LHCN-M2 (cell line): Measurements from ENCODE around the gene PMAIP1. TPM values are rescaled to one million over a fixed set of nuclear protein-coding genes. Genes with fewer than 3 reads are reported as not detected.

Source experiments
- DNase-seq: peaks from one replicate; pipeline ENCODE4 v3.0.0-alpha.2; 2012; ENCODE audit warnings: low read depth
- total RNA-seq: library from RNA; depleted of rRNA; stranded (reverse); fragments of >200 nt; gene quantifications from 2 replicates; pipeline ENCODE4 v1.2.3, GENCODE V29; 2014; rRNA removed

The PMAIP1 gene
- total RNA-seq, 1 experiment from 2014 or later, result 20.3 TPM

DNA sequence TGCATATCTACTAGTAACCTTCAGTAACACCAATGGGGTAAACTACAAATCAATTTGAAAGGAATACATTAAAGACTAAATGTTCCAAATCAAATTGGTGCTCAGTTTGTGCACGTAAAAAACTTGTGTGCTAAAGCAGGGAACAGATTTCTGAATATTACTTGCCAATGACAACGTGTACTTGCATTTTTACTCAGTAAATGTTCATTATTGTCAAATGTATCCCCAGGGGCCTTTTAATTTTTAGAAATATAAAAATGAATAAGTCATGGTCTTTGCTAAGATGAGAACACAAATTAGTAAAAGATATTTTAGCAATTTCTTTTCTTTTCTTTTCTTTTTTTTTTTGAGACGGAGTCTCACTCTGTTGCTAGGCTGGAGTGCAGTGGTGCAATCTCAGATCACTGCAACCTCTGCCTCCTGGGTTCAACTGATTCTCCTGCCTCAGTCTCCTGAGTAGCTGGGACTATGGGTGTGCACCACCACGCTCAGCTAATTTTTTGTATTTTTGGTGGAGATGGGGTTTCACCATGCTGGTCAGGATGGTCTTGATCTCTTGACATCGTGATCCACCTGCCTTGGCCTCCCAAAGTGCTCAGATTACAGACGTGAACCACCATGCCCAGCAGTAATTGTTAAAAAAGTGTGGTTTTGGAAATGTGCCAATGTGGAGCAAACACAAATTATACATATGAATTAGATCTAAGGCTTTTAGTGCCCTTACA, 52.6 kb downstream of the PMAIP1 start:
- no peak for DNase-seq

Other genes with a start within 250 kb of the PMAIP1 start
- 54.9 and 92.6 TPM in 2 replicates for gene CCBE1, start 202.6 kb upstream of the PMAIP1 start, total RNA-seq